BE2C (cell line): ENCODE data around the gene WDR7.

Experiments used
- DNase-seq: peaks from one replicate; pipeline ENCODE4 v3.0.0-alpha.2; 2020
- H3K27me3 ChIP-seq: fragments of 250-450 bp; sonication (Bioruptor Pico); 2 replicates; pipeline ENCODE4 v1.5.1; 2020; ENCODE audit warnings: mild to moderate bottlenecking
- H3K36me3 ChIP-seq: fragments of 250-450 bp; sonication (Bioruptor Pico); 2 replicates; pipeline ENCODE4 v1.5.1; 2020; ENCODE audit warnings: mild to moderate bottlenecking
- H3K4me1 ChIP-seq: fragments of 250-450 bp; sonication (Bioruptor Pico); 2 replicates; pipeline ENCODE4 v1.5.1; 2020
- H3K4me3 ChIP-seq: 2 replicates; pipeline ENCODE4 v1.5.1; 2011; ENCODE audit warnings: low read depth, low read length
- H3K9me3 ChIP-seq: fragments of 250-450 bp; sonication (Bioruptor Pico); 2 replicates; pipeline ENCODE4 v1.5.1; 2020
- CTCF ChIP-seq: IDR thresholded peaks from 2 replicates; pipeline ENCODE4 v1.5.1; 2012; ENCODE audit warnings: mild to moderate bottlenecking, low read depth, low read length

WDR7 gene

GRCh38 chr18:56825321-56825720, 174.2 kb downstream of the WDR7 start:
- Histone ChIP-seq H3K4me3 (no peak overlapping the region), H3K36me3 (no peaks in the 10 kb centered on the region), H3K27me3 (no peaks in the 10 kb centered on the region), H3K9me3 (no peaks in the 10 kb centered on the region), H3K4me1 (no peaks in the 10 kb centered on the region)
- TF ChIP-seq CTCF, result no peak
- no peak for DNase-seq

GRCh38 chr18:56825878-56826277, 174.7 kb downstream of the WDR7 start:
- H3K9me3 ChIP-seq, result no peaks in the 10 kb centered on the region
- DNase-seq, result no peak
- H3K4me1 ChIP-seq, result no peaks in the 10 kb centered on the region
- no peak for TF ChIP-seq CTCF
- H3K27me3 ChIP-seq, result no peaks in the 10 kb centered on the region
- H3K36me3 ChIP-seq, result no peaks in the 10 kb centered on the region
- no peak overlapping the region for H3K4me3 ChIP-seq

DNA sequence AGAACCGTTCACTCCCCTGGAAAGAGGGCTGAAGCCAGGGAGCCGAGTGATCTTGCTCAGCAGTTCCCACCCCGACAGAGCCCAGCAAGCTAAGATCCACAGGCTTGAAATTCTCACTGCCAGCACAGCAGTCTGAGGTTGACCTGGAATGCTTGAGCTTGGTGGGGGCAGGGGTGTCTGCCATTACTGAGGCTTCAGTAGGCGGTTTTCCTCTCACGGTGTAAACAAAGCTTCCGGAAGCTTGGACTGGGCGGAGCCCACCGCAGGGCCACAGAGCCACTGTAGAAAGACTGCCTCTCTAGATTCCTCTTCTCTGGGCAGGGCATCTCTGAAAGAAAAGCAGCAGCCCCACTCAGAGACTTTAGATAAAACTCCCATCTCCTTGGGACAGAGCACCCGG, 180.8 kb downstream of the WDR7 start:
- Histone ChIP-seq H3K36me3 (no peaks in the 10 kb centered on the region), H3K4me3 (no peak overlapping the region), H3K9me3 (no peaks in the 10 kb centered on the region), H3K4me1 (no peaks in the 10 kb centered on the region), H3K27me3 (no peaks in the 10 kb centered on the region)
- DNase-seq, result no peak
- TF ChIP-seq CTCF, result no peak

- Histone ChIP-seq H3K4me3 (no peak overlapping the region), H3K9me3 (no peaks in the 10 kb centered on the region), H3K27me3 (no peaks in the 10 kb centered on the region), H3K36me3 (no peaks in the 10 kb centered on the region), H3K4me1 (no peaks in the 10 kb centered on the region)
- no peak for TF ChIP-seq CTCF
- DNase-seq, result no peak
Measured at GRCh38 chr18:56835331-56835730, 184.2 kb downstream of the WDR7 start.

GRCh38 chr18:56836173-56836572, 185.0 kb downstream of the WDR7 start:
- no peaks in the 10 kb centered on the region for H3K27me3 ChIP-seq
- H3K36me3 ChIP-seq, result no peaks in the 10 kb centered on the region
- no peaks in the 10 kb centered on the region for H3K9me3 ChIP-seq
- TF ChIP-seq CTCF, result no peak
- no peaks in the 10 kb centered on the region for H3K4me1 ChIP-seq
- no peak overlapping the region for H3K4me3 ChIP-seq
- no peak for DNase-seq

DNA sequence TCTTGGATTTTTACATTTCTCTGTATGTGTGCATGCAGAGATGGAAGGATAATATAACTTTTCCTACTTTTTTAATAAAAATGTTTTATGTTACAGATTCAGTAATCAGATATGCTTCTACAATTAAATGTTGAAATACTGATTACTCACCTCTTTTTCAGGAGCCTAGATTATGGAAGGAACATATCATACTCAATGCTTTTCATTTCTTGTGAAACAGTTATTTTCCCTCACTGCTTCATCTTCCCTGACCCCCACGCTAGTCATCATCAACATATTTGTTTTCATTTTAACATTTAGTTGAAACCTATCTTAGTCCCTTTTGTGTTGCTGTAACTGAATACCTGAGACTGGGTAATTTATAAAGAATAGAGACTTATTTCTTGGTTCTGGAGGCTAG, 190.7 kb downstream of the WDR7 start:
- H3K4me3 ChIP-seq, result no peak overlapping the region
- no peaks in the 10 kb centered on the region for H3K36me3 ChIP-seq
- H3K9me3 ChIP-seq, result no peaks in the 10 kb centered on the region
- no peak for TF ChIP-seq CTCF
- no peaks in the 10 kb centered on the region for H3K27me3 ChIP-seq
- no peak for DNase-seq
- H3K4me1 ChIP-seq, result no peaks in the 10 kb centered on the region
